Aortic smooth muscle cell (primary cell): ENCODE results near the gene COX15. TPM values are rescaled to one million over a fixed set of nuclear protein-coding genes. Genes with fewer than 3 reads are reported as not detected.

Source experiments
- total RNA-seq: library from RNA; depleted of rRNA; stranded (reverse); fragments of >200 nt; gene quantifications from 2 replicates; pipeline ENCODE4 v1.2.3, GENCODE V29; 2014

COX15 gene
- 31.2 and 32.8 TPM in 2 replicates for total RNA-seq

DNA sequence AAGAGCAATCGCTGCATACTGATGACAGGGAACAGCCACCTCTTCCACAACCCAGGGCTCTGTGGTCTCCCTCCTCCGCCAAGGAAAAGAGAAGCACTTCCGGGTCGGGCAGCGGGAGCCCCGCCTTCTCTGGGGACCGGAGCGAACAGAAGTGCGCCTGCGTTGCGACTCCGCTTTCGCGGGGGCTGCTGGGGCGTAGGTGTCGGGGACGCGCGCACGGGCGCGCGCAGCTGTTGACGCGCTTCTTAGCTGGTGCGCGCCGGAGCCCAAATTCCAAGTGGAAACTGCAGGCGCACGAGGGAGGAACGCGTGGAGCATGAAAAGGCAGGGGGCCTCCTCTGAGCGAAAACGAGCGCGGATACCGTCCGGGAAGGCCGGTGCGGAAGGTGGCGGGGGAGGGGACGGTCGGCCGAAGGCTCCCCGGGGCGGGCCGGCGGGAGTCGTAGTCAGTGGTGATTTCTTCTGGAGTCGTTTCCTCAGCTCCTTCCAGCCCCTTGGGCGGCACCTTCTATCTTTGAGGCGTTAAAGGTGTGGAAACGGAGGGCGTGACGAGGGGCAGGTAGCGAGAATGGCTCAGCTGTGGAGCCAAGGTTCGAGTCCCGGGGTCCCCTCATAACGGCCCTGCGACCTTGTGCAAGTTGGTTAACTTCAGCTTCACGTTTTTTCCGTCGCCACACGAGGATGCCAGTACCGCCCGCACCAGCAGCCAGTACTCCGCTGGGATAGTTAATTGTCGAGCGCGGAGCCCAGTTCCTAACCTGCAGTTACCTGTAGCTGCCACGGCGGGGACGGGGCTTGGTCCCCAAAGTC lies at the start of gene COX15, which contains the start of gene CUTC:
Gene COX15 (minus strand): TSS at position 95 of the 810 bp plus-strand sequence. CDS start 78 bp downstream, at position 17.
Gene CUTC (plus strand): TSS at position 202 of the 810 bp plus-strand sequence. CDS start 115 bp downstream, at position 317.

Other genes with a start within 250 kb of the COX15 start
- not detected in 2 replicates for gene NKX2-3, start 199.2 kb downstream of the COX15 start, total RNA-seq
- gene SLC25A28, start 111.7 kb downstream of the COX15 start, total RNA-seq, result 15.9 and 17.0 TPM in 2 replicates
- 10.4 and 13.2 TPM in 2 replicates for gene ENTPD7, start 72.6 kb downstream of the COX15 start, total RNA-seq
- gene CUTC, start 107 bp upstream of the COX15 start, total RNA-seq, result 12.2 and 14.7 TPM in 2 replicates
- gene ABCC2, start 50.5 kb upstream of the COX15 start, total RNA-seq, result 0.13 and 0.25 TPM in 2 replicates